Activated naive CD4-positive, alpha-beta T cell treated with anti-CD3 and anti-CD28 coated beads, Interleukin-2, amount 50 U/mL, for 72 hours (primary cell): ENCODE results near the gene TMEM54. TPM values are rescaled to one million over a fixed set of nuclear protein-coding genes. Genes with fewer than 3 reads are reported as not detected.

Source experiments
- ATAC-seq, 2 donors: fragments of 150-1000 bp; cut with Tn5 transposase; 2 replicates each; pipeline ENCODE4 v1.10.0; 2021; ENCODE audit warnings: mild to moderate bottlenecking in 2 of 2, moderate library complexity in 2 of 2
- DNase-seq, 2 donors: peaks; one replicate each; pipeline ENCODE4 v3.0.0; 2021 to 2022; ENCODE audit warnings: low spot score in 2 of 2
- H3K27ac Mint-ChIP-seq, 2 donors: one replicate each; pipeline ENCODE4 v1.8.0; 2022; ENCODE audit warnings: mild to moderate bottlenecking in 2 of 2, mixed read lengths in 2 of 2
- H3K36me3 Mint-ChIP-seq, 2 donors: one replicate each; pipeline ENCODE4 v1.8.0; 2022; ENCODE audit warnings: mixed read lengths in 2 of 2
- H3K9me3 Mint-ChIP-seq, 2 donors: one replicate each; pipeline ENCODE4 v1.8.0; 2022; ENCODE audit warnings: mixed read lengths in 2 of 2
- total RNA-seq, 2 donors: library from RNA; stranded (reverse); gene quantifications; one replicate each; pipeline ENCODE4 v1.2.3, GENCODE V29; 2022

The TMEM54 gene, protein sequence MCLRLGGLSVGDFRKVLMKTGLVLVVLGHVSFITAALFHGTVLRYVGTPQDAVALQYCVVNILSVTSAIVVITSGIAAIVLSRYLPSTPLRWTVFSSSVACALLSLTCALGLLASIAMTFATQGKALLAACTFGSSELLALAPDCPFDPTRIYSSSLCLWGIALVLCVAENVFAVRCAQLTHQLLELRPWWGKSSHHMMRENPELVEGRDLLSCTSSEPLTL
- 1 to 10 TPM in 1 of 2 donors, not detected in 1; 1.6 TPM for total RNA-seq

- no peaks in the 10 kb centered on the region for H3K36me3 Mint-ChIP-seq
- DNase-seq (peak in 1 of 2 donors; percentile 32), ATAC-seq (peak; percentile 58 to 65)
- H3K27ac Mint-ChIP-seq = no peak within 1 kb of the TSS
- H3K9me3 Mint-ChIP-seq = no peaks in the 10 kb centered on the region
Measured at GRCh38 chr1:32900956-32901822, at the start of gene TMEM54. TSS of gene TMEM54 (minus strand) at chr1:32901389. CDS start at chr1:32901238, 151 bp downstream.

DNA sequence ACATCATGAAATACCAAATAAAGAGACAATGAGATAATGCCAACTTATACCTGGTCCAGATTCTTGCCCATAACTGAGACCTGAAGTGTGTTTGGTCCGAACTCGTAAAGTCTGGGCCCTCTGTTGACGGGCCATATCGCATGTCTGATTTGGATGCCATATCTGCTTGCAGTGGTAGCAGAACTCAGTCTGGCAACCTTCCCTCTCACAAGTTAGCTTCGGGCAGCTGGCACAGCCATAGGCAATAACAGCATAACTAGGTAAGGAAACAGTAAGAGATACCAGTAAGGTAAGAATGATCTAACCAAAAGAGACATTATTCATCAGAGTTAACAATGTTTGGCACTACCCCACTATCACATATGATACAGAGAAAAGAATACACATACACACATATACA, 48.3 kb upstream of the TMEM54 start:
- Mint-ChIP-seq H3K9me3 (no peaks in the 10 kb centered on the region), H3K36me3 (peaks cover 0 to 5% of the 10 kb centered on the region in 2 donors), H3K27ac (no peak overlapping the region)
- no peak for ATAC-seq
- no peak for DNase-seq

DNA sequence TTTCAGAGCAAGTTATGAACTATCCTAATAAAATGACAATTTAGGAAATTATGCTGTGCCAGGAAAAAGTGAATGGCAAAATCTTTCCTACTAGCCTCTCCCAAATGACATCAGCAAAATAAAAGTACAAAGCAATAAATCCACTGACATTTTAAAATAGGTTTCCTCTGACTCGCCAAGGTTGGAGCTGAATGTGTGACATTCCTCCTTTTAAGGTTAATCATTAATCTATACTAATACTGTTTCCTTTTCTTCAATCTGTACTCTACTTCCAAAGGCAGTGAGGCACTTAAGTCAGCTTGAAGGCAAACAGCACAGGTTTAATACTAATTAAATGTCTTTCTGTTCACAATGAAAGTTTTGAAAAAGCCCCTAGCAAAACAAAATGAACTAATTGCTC, 47.7 kb upstream of the TMEM54 start:
- Mint-ChIP-seq H3K9me3 (no peaks in the 10 kb centered on the region), H3K27ac (no peak overlapping the region), H3K36me3 (peaks cover 0 to 12% of the 10 kb centered on the region in 2 donors)
- ATAC-seq (no peak), DNase-seq (no peak)

GRCh38 chr1:32948390-32948722, 47.2 kb upstream of the TMEM54 start:
- H3K27ac Mint-ChIP-seq = no peak overlapping the region
- peaks cover 0 to 15% of the 10 kb centered on the region in 2 donors for H3K36me3 Mint-ChIP-seq
- H3K9me3 Mint-ChIP-seq = no peaks in the 10 kb centered on the region
- ATAC-seq = no peak
- DNase-seq = no peak

DNA sequence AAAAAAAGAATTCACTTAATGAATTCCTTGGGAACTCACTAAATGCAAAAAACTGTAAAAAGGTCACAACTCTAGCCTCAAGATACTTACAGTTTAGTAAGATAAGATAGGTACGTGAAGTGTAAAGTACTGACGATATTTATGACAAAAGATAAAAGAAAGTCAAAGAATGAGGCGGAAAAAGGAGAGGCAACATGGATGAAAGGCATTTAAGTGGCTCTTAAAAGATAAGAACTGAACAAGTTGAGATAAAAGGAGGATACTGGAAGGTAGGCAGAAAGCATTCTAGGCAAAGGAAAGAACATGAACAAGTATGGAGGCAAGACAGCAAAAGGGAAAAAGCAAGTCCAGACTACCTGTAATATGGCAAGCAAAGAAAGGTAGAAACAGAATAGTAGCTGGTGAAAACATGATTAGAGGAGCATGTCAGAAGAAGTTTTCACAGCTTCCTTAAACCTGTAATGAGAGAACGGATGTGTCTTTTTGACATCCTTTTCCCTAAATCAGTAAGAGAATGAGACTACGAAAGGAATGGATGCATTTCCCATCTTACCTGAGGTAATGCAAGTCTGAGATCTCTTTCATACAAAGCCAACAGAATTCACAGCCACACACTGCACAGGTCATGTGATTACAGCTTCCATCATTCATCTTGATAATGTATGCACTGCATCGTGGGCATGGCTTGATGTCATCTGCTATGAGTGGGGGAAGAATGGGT, 46.6 kb upstream of the TMEM54 start:
- Mint-ChIP-seq H3K36me3 (peaks cover 0 to 16% of the 10 kb centered on the region in 2 donors), H3K9me3 (no peaks in the 10 kb centered on the region), H3K27ac (no peak overlapping the region)
- DNase-seq (no peak), ATAC-seq (no peak)

GRCh38 chr1:32946413-32946812, 45.2 kb upstream of the TMEM54 start:
- H3K27ac Mint-ChIP-seq = no peak overlapping the region
- DNase-seq (no peak), ATAC-seq (no peak)
- H3K36me3 Mint-ChIP-seq = peaks cover 0 to 16% of the 10 kb centered on the region in 2 donors
- no peaks in the 10 kb centered on the region for H3K9me3 Mint-ChIP-seq

- DNase-seq (no peak), ATAC-seq (no peak)
- peaks cover 0 to 16% of the 10 kb centered on the region in 2 donors for H3K36me3 Mint-ChIP-seq
- no peaks in the 10 kb centered on the region for H3K9me3 Mint-ChIP-seq
- H3K27ac Mint-ChIP-seq = peak overlapping the region in 1 of 2 donors; percentile 4
Measured at GRCh38 chr1:32944180-32944579, 43.0 kb upstream of the TMEM54 start.

DNA sequence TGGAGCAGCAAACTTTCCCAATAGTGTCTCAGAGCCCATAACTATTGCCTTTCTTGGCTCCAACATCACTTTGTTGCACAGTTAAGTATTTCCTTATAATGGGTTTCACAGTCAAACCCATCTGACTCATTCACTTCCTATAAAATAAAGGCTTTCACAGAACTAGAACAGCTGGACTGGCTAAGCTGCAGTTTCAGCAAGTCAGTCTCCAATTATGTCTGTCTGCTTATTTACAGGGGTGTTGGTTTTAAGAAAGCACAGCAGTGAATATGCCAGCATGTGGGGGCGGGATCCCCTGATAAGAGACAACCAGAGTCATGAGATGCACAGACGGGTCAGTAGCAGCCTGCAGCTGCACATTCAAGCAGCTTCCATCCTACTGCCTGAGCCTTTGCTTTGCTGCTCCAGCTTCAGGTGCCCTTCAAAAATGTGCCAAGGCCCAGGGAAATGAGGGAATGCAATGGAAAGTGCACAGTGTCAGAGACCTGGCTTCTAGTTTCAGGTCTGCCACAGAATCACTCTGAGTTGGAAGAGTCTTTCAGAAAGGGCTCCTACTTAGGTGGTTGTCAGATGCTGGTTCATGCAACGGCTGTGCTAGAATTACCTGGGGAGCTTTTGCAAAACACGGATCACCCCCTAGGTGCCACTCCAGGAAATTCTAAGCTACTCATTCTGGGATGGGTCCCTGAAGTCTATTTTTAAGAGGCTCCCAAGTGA, 38.6 kb upstream of the TMEM54 start:
- H3K36me3 Mint-ChIP-seq = peaks cover 0 to 22% of the 10 kb centered on the region in 2 donors

DNA sequence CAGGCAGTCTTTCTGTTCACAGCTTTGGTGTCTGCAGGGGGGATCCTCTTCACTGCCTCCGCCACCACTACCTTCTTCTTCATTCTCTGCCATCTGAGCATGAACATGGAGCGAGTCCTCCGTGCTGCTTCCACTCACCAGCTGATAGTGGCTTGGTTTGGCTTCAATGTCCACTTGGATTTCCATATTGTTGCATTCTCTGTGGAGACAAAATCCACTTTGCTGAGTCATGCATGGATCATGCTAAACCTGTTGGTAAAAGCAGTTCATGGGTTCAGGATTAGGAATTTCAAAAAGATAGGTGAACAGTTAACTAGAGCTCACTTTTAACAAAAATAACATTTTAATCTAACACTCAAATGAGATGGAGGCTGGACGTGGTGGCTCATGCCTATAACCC, 35.9 kb upstream of the TMEM54 start:
- H3K27ac Mint-ChIP-seq = peak overlapping the region; percentile 51 to 57
- ATAC-seq = no peak

More for the DNA sequence above, 38.6 kb upstream of the TMEM54 start:
- Mint-ChIP-seq H3K9me3 (no peaks in the 10 kb centered on the region), H3K27ac (peak overlapping the region; percentile 46 to 65)
- DNase-seq = peak in 1 of 2 donors; percentile 17
- peak; percentile 74 to 83 for ATAC-seq

DNA sequence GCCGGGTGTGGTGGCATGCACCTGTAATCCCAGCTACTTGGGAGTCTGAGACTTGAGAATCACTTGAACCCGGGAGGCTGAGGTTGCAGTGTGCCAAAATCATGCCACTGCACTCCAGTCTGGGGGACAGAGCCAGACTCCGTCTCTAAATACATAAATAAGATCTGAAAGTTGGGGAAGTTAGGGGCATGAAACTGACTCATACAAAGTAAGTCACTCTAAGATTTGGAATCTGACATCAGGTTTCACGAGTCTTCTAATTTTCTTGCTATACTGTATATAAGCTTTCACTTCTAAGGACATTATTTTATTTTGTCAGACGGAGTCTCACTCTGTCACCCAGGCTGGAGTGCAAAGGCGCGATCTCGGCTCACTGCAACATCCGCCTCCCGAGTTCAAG, 33.3 kb upstream of the TMEM54 start:
- no peaks in the 10 kb centered on the region for H3K9me3 Mint-ChIP-seq
- peaks cover 0 to 6% of the 10 kb centered on the region in 2 donors for H3K36me3 Mint-ChIP-seq
- no peak for ATAC-seq
- no peak overlapping the region for H3K27ac Mint-ChIP-seq
- no peak for DNase-seq

More for the DNA sequence above, 35.9 kb upstream of the TMEM54 start:
- DNase-seq = no peak
- no peaks in the 10 kb centered on the region for H3K9me3 Mint-ChIP-seq
- H3K36me3 Mint-ChIP-seq = peaks cover 0 to 6% of the 10 kb centered on the region in 2 donors

- Mint-ChIP-seq H3K36me3 (peaks cover 0 to 6% of the 10 kb centered on the region in 2 donors), H3K27ac (no peak overlapping the region), H3K9me3 (no peaks in the 10 kb centered on the region)
- ATAC-seq (no peak), DNase-seq (no peak)
Measured at GRCh38 chr1:32933742-32934322, 32.6 kb upstream of the TMEM54 start.

- no peak for ATAC-seq
- Mint-ChIP-seq H3K27ac (no peak overlapping the region), H3K36me3 (peaks cover 0 to under 1% of the 10 kb centered on the region in 2 donors), H3K9me3 (no peaks in the 10 kb centered on the region)
- no peak for DNase-seq
Measured at GRCh38 chr1:32931760-32932159, 30.6 kb upstream of the TMEM54 start.

GRCh38 chr1:32929366-32929765, 28.2 kb upstream of the TMEM54 start:
- DNase-seq (no peak), ATAC-seq (no peak)
- no peak overlapping the region for H3K27ac Mint-ChIP-seq
- H3K9me3 Mint-ChIP-seq = no peaks in the 10 kb centered on the region
- H3K36me3 Mint-ChIP-seq = peaks cover 0 to 4% of the 10 kb centered on the region in 2 donors

DNA sequence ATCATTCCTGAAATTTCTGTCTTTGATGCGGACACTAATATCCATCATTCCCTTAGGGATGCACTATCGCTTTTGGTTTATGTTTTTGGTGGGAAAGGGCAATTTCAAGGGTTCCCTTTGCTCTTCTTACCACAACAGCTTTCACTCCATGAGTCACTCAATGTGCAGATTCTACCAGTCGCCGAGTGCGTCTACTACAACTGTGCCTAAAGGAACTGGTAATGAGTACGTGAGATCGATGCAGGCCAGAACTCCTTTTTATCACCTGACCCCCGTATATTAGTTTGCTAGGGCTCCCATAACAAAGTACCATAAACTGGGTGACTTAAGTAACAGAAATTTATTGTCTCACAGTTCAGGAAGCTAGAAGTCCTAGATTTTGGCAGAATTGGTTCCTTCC, 27.5 kb upstream of the TMEM54 start:
- H3K27ac Mint-ChIP-seq = no peak overlapping the region
- H3K36me3 Mint-ChIP-seq = peaks cover 0 to 4% of the 10 kb centered on the region in 2 donors
- ATAC-seq = no peak
- DNase-seq = no peak
- no peaks in the 10 kb centered on the region for H3K9me3 Mint-ChIP-seq

DNA sequence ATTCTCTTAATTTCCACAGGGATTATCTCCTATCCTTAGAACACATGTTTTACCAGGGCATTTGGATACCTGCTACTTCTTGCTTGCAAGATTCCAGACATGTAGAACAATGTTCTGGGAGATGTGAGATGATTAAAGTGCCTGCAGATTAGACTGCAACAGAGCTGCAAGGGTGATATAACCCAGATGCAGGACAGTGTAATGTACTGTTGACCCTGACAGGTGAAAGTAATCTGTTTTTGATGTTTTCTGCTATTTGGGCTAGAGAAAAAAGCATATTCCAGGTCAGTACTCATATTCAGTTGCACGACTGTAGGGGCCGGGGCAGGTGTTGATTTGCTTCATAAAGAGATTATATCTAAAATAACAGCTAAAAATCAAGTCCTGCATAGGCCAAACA, 27.1 kb upstream of the TMEM54 start:
- Mint-ChIP-seq H3K27ac (no peak overlapping the region), H3K9me3 (no peaks in the 10 kb centered on the region)
- no peak for DNase-seq

GRCh38 chr1:32927441-32927840, 26.3 kb upstream of the TMEM54 start:
- Mint-ChIP-seq H3K9me3 (no peaks in the 10 kb centered on the region), H3K27ac (no peak overlapping the region), H3K36me3 (peaks cover 0 to 4% of the 10 kb centered on the region in 2 donors)
- DNase-seq (no peak), ATAC-seq (no peak)

More for the DNA sequence above, 27.1 kb upstream of the TMEM54 start:
- H3K36me3 Mint-ChIP-seq = peaks cover 0 to 4% of the 10 kb centered on the region in 2 donors
- no peak for ATAC-seq
